GM12874 (cell line): ENCODE results near the gene AKR1E2.

Source experiments
- TF ChIP-seq, protein P1 (sequence below): IDR thresholded peaks from 2 replicates; pipeline ENCODE4 v1.5.1; 2011; ENCODE audit warnings: low read depth, mild to moderate bottlenecking, control low read depth, low read length, moderate library complexity; ENCODE audit not compliant: insufficient read depth

Gene AKR1E2

GRCh38 chr10:4825456-4825867, 545 bp upstream of the AKR1E2 start:
- TF ChIP-seq, protein P1, sequence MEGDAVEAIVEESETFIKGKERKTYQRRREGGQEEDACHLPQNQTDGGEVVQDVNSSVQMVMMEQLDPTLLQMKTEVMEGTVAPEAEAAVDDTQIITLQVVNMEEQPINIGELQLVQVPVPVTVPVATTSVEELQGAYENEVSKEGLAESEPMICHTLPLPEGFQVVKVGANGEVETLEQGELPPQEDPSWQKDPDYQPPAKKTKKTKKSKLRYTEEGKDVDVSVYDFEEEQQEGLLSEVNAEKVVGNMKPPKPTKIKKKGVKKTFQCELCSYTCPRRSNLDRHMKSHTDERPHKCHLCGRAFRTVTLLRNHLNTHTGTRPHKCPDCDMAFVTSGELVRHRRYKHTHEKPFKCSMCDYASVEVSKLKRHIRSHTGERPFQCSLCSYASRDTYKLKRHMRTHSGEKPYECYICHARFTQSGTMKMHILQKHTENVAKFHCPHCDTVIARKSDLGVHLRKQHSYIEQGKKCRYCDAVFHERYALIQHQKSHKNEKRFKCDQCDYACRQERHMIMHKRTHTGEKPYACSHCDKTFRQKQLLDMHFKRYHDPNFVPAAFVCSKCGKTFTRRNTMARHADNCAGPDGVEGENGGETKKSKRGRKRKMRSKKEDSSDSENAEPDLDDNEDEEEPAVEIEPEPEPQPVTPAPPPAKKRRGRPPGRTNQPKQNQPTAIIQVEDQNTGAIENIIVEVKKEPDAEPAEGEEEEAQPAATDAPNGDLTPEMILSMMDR = no peak

DNA sequence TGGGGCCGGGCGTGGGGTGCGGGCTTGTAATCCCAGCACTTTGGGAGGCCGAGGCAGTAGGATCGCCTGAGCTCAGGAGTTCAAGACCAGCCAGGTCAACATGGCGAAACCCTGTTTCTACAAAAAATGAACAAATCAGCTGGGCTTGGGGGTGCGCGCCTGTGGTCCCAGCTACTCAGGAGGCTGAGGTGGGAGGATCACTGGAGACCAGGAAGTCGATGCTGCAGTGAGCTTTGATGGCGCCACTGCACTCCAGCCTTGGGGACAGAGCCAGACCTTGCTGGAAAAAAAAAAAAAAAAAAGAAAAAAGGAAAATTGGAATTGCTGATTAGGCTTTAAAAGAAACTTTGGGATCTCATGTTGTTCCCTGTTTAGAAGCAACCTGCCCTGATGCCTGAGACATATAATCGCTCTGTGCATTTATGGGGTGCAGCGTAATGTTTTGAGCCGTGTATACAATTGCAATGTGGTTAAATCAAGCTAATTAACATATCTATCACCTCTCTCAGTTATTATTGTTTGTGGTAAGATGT, 851 bp downstream of the AKR1E2 start:
- TF ChIP-seq, protein P1 = no peak

- TF ChIP-seq, protein P1 = no peak
Measured at GRCh38 chr10:4828005-4828404, 2.0 kb downstream of the AKR1E2 start.

DNA sequence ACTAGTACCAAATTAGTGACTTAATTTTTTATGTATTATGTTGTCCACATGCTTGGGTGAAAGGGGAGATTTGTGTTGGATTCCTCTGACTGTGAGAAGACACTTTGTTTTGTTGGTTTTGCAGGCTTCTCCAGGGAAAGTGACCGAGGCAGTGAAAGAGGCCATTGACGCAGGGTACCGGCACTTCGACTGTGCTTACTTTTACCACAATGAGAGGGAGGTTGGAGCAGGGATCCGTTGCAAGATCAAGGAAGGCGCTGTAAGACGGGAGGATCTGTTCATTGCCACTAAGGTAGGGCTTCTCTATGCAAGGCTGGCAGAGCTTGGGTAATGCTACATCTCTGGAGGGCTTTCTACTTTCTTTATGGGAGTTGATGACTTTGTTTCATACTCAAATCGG, 4.5 kb downstream of the AKR1E2 start:
- TF ChIP-seq, protein P1 = no peak

DNA sequence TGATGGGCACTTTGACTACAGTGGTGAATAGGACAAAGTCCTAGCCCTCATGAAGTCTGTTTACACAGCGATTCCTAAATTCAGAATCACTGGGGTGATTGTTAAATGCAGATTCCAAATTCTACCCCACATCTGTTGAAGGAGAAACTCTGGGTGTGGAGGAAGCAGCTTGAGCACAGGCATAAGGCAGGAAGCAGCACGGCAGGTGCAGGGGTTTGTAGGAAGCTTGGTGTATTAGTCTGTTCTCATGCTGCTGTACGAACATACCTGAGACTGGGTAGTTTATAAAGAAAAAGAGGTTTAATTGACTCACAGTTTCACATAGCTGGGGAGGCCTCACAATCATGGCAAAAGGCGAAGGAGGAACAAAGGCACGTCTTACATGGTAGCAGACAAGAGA, 5.1 kb downstream of the AKR1E2 start:
- TF ChIP-seq, protein P1 = no peak

GRCh38 chr10:4833286-4833685, 7.3 kb downstream of the AKR1E2 start:
- TF ChIP-seq, protein P1 = no peak

- TF ChIP-seq, protein P1 = no peak
Measured at GRCh38 chr10:4834898-4835405, 8.9 kb downstream of the AKR1E2 start.
